ENCODE measurements around the gene TMEM101. TPM values are rescaled to one million over a fixed set of nuclear protein-coding genes. Genes with fewer than 3 reads are reported as not detected.
"Not testable (repeated sequence)": the region's sequence is repeated elsewhere in the genome, so short reads cannot be mapped to it uniquely, and the experiment has no call there.

Gene TMEM101
- polyA plus RNA-seq, 1 donor from 2014 or later: 24.6 TPM

GRCh38 chr17:44038604-44039011 is 23.8 kb upstream of the TMEM101 start:
- Mint-ChIP-seq H3K9me3 (no peaks in the 10 kb centered on the region), H3K36me3 (peaks cover 8% of the 10 kb centered on the region), H3K27ac (no peak overlapping the region), H3K27me3 (no peaks in the 10 kb centered on the region), H3K4me3 (no peak overlapping the region), H3K4me1 (peaks cover 6 to 14% (median 7%) of the 10 kb centered on the region in 3 donors)

GRCh38 chr17:44037471-44037870 is 22.7 kb upstream of the TMEM101 start:
- Mint-ChIP-seq H3K9me3 (no peaks in the 10 kb centered on the region), H3K27ac (no peak overlapping the region), H3K27me3 (no peaks in the 10 kb centered on the region), H3K4me3 (no peak overlapping the region), H3K4me1 (peaks cover 6 to 16% (median 7%) of the 10 kb centered on the region in 3 donors), H3K36me3 (peaks cover 8% of the 10 kb centered on the region)

- peaks cover 0 to 11% (median 0%) of the 10 kb centered on the region in 3 donors for H3K4me1 Mint-ChIP-seq
- H3K27ac Mint-ChIP-seq, H3K9me3 Mint-ChIP-seq, H3K4me3 Mint-ChIP-seq, H3K36me3 Mint-ChIP-seq, H3K27me3 Mint-ChIP-seq: not testable (repeated sequence)
Observed at GRCh38 chr17:44034688-44035087, 19.9 kb upstream of the TMEM101 start.

GRCh38 chr17:44033861-44034408 is 19.2 kb upstream of the TMEM101 start:
- H3K36me3 Mint-ChIP-seq: peaks cover 6% of the 10 kb centered on the region

GRCh38 chr17:44030482-44030881 is 15.7 kb upstream of the TMEM101 start:
- peaks cover 0 to 10% (median 2%) of the 10 kb centered on the region in 3 donors for H3K4me1 Mint-ChIP-seq
- peak overlapping the region in 1 of 3 donors; percentile 32 for H3K27ac Mint-ChIP-seq
- no peaks in the 10 kb centered on the region for H3K9me3 Mint-ChIP-seq
- H3K36me3 Mint-ChIP-seq: peaks cover 4% of the 10 kb centered on the region
- H3K4me3 Mint-ChIP-seq: no peak overlapping the region
- H3K27me3 Mint-ChIP-seq: no peaks in the 10 kb centered on the region

More at GRCh38 chr17:44033861-44034408, 19.2 kb upstream of the TMEM101 start:
- peak overlapping the region in 1 of 3 donors; percentile 65 for H3K27ac Mint-ChIP-seq
- peaks cover 0 to 10% (median 2%) of the 10 kb centered on the region in 3 donors for H3K4me1 Mint-ChIP-seq
- H3K27me3 Mint-ChIP-seq: no peaks in the 10 kb centered on the region
- H3K9me3 Mint-ChIP-seq: no peaks in the 10 kb centered on the region
- H3K4me3 Mint-ChIP-seq: no peak overlapping the region

GRCh38 chr17:44029736-44030135 is 15.0 kb upstream of the TMEM101 start:
- no peaks in the 10 kb centered on the region for H3K9me3 Mint-ChIP-seq
- no peak overlapping the region for H3K27ac Mint-ChIP-seq
- H3K4me3 Mint-ChIP-seq: no peak overlapping the region
- H3K36me3 Mint-ChIP-seq: peaks cover 6% of the 10 kb centered on the region
- peaks cover 0 to 10% (median 2%) of the 10 kb centered on the region in 3 donors for H3K4me1 Mint-ChIP-seq
- H3K27me3 Mint-ChIP-seq: no peaks in the 10 kb centered on the region

- Mint-ChIP-seq H3K9me3 (no peaks in the 10 kb centered on the region), H3K4me1 (peaks cover 0 to 2% (median 0%) of the 10 kb centered on the region in 3 donors), H3K27me3 (no peaks in the 10 kb centered on the region), H3K27ac (no peak overlapping the region), H3K4me3 (no peak overlapping the region), H3K36me3 (peaks cover 2% of the 10 kb centered on the region)
Observed at GRCh38 chr17:44024853-44025252, 10.1 kb upstream of the TMEM101 start.

GRCh38 chr17:44024271-44024663 is 9.5 kb upstream of the TMEM101 start:
- Mint-ChIP-seq H3K9me3 (no peaks in the 10 kb centered on the region), H3K27ac (peak overlapping the region in 1 of 3 donors; percentile 80), H3K4me3 (no peak overlapping the region)

GRCh38 chr17:44023545-44024270 is 8.9 kb upstream of the TMEM101 start:
- no peak overlapping the region for H3K4me3 Mint-ChIP-seq
- H3K4me1 Mint-ChIP-seq: no peaks in the 10 kb centered on the region
- H3K36me3 Mint-ChIP-seq: peaks cover 2% of the 10 kb centered on the region
- no peaks in the 10 kb centered on the region for H3K9me3 Mint-ChIP-seq
- H3K27me3 Mint-ChIP-seq: no peaks in the 10 kb centered on the region
- H3K27ac Mint-ChIP-seq: peak overlapping the region in 1 of 3 donors; percentile 80

More at GRCh38 chr17:44024271-44024663, 9.5 kb upstream of the TMEM101 start:
- Mint-ChIP-seq H3K27me3 (no peaks in the 10 kb centered on the region), H3K36me3 (peaks cover 2% of the 10 kb centered on the region), H3K4me1 (peaks cover 0 to 2% (median 0%) of the 10 kb centered on the region in 3 donors)

GRCh38 chr17:44022246-44022645 is 7.5 kb upstream of the TMEM101 start:
- no peaks in the 10 kb centered on the region for H3K9me3 Mint-ChIP-seq
- no peak overlapping the region for H3K27ac Mint-ChIP-seq
- no peak overlapping the region for H3K4me3 Mint-ChIP-seq
- no peaks in the 10 kb centered on the region for H3K27me3 Mint-ChIP-seq
- no peaks in the 10 kb centered on the region for H3K4me1 Mint-ChIP-seq
- H3K36me3 Mint-ChIP-seq: peaks cover 2% of the 10 kb centered on the region

- not testable (repeated sequence) for H3K4me3 Mint-ChIP-seq
Observed at GRCh38 chr17:44021227-44021626, 6.5 kb upstream of the TMEM101 start.

GRCh38 chr17:44014133-44014436 is 678 bp downstream of the TMEM101 start:
- peak overlapping the region; percentile 97 to 100 (median 98) for H3K4me3 Mint-ChIP-seq
- no peaks in the 10 kb centered on the region for H3K27me3 Mint-ChIP-seq
- H3K36me3 Mint-ChIP-seq: peaks cover 10% of the 10 kb centered on the region
- peaks cover 0 to 2% (median 0%) of the 10 kb centered on the region in 3 donors for H3K9me3 Mint-ChIP-seq
- peaks cover 6 to 11% (median 11%) of the 10 kb centered on the region in 3 donors for H3K4me1 Mint-ChIP-seq
- H3K27ac Mint-ChIP-seq: peak overlapping the region in 2 of 3 donors; percentile 19 to 86

More at GRCh38 chr17:44021227-44021626, 6.5 kb upstream of the TMEM101 start:
- not testable (repeated sequence) for H3K27me3 Mint-ChIP-seq, H3K9me3 Mint-ChIP-seq, H3K27ac Mint-ChIP-seq, H3K36me3 Mint-ChIP-seq, H3K4me1 Mint-ChIP-seq

- Mint-ChIP-seq H3K4me3 (peak overlapping the region in 3 of 4 donors; percentile 39 to 98 (median 45)), H3K36me3 (peaks cover 10% of the 10 kb centered on the region), H3K9me3 (peaks cover 0 to 2% (median 0%) of the 10 kb centered on the region in 3 donors), H3K4me1 (peaks cover 7 to 16% (median 11%) of the 10 kb centered on the region in 3 donors), H3K27ac (no peak overlapping the region), H3K27me3 (peaks cover 1% of the 10 kb centered on the region)
Observed at GRCh38 chr17:44012874-44013273, 1.9 kb downstream of the TMEM101 start.

GRCh38 chr17:44012391-44012790 is 2.4 kb downstream of the TMEM101 start:
- peaks cover 10 to 18% (median 11%) of the 10 kb centered on the region in 3 donors for H3K4me1 Mint-ChIP-seq
- H3K4me3 Mint-ChIP-seq: peak overlapping the region in 2 of 4 donors; percentile 5 to 98
- no peak overlapping the region for H3K27ac Mint-ChIP-seq
- peaks cover 3% of the 10 kb centered on the region for H3K27me3 Mint-ChIP-seq
- H3K36me3 Mint-ChIP-seq: peaks cover 10% of the 10 kb centered on the region
- peaks cover 0 to 2% (median 0%) of the 10 kb centered on the region in 3 donors for H3K9me3 Mint-ChIP-seq

GRCh38 chr17:44011876-44012275 is 2.9 kb downstream of the TMEM101 start:
- Mint-ChIP-seq H3K4me3 (peak overlapping the region in 2 of 4 donors; percentile 50 to 51), H3K27ac (no peak overlapping the region), H3K4me1 (peaks cover 11 to 18% (median 12%) of the 10 kb centered on the region in 3 donors), H3K27me3 (peaks cover 3% of the 10 kb centered on the region), H3K9me3 (peaks cover 0 to 2% (median 0%) of the 10 kb centered on the region in 3 donors), H3K36me3 (peaks cover 10% of the 10 kb centered on the region)
